Right atrium auricular region (tissue), 2 donors: ENCODE measurements around the gene KHDC1L. TPM values are rescaled to one million over a fixed set of nuclear protein-coding genes. Genes with fewer than 3 reads are reported as not detected.
"Not testable (repeated sequence)": the region's sequence is repeated elsewhere in the genome, so short reads cannot be mapped to it uniquely, and the experiment has no call there.

Source experiments
- DNase-seq: peaks from one replicate; pipeline ENCODE4 v3.0.0-alpha.2; 2019; ENCODE audit warnings: low spot score
- H3K27ac ChIP-seq, 2 donors: fragments of 200-600 bp; sonication (generic); 1 replicate in 1 of 2; 2 replicates in 1 of 2; pipeline ENCODE4 v1.5.1; 2016 to 2019
- H3K27me3 ChIP-seq, 2 donors: fragments of 200-600 bp; sonication (generic); one replicate each; pipeline versions ENCODE4 v1.5.1 to v1.6.0; 2017 to 2019
- H3K36me3 ChIP-seq: fragments of 200-600 bp; sonication (generic); one replicate; pipeline ENCODE4 v1.5.1; 2016
- H3K4me1 ChIP-seq, 2 donors: fragments of 200-600 bp; sonication (generic); one replicate each; pipeline versions ENCODE4 v1.5.1 to v1.6.0; 2017 to 2019
- H3K4me3 ChIP-seq, 2 donors: fragments of 200-600 bp; sonication (generic); 1 replicate in 1 of 2; 2 replicates in 1 of 2; pipeline ENCODE4 v1.5.1; 2017 to 2019; ENCODE audit warnings: mild to moderate bottlenecking in 1 of 2, moderate library complexity in 1 of 2
- H3K9me3 ChIP-seq, 2 donors: fragments of 200-600 bp; sonication (generic); one replicate each; pipeline ENCODE4 v1.5.1; 2019
- CTCF ChIP-seq, 2 donors: fragments of 200-600 bp; sonication (generic); IDR thresholded peaks; one replicate each; pipeline ENCODE4 v1.5.1; 2019; ENCODE audit warnings: antibody characterized with exemption in 2 of 2
- total RNA-seq, 2 donors: library from RNA; depleted of rRNA; stranded (reverse); fragments of >200 nt; gene quantifications; one replicate each; pipeline ENCODE4 v1.1.0, GENCODE V29; 2016

The KHDC1L gene
- total RNA-seq, 2 donors from 2014 or later: not detected

DNA sequence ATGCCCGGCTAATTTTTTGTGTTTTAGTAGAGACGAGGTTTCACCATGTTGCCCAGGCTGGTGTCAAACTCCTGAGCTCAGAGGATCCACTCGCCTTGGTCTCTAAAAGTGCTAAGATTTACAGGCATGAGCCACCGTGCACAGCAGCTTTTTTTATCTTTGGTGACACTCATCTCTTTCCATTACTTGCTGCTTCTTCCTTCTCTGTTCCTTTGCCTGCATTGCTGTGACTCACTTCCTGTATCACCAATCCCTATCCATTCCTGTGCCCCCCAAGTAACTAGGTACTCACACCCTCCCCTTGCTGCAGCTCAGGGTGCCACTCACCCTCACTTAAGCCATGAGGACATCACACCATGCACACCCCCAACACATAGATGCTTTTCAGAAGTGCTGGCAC lies 24.6 kb downstream of the KHDC1L start:
- no peaks in the 10 kb centered on the region for H3K36me3 ChIP-seq
- DNase-seq: no peak
- H3K27ac ChIP-seq: no peak overlapping the region
- H3K4me1 ChIP-seq: no peaks in the 10 kb centered on the region
- no peak for TF ChIP-seq CTCF (IDR thresholded peaks at IDR 0.05)
- no peaks in the 10 kb centered on the region for H3K9me3 ChIP-seq
- no peak overlapping the region for H3K4me3 ChIP-seq
- no peaks in the 10 kb centered on the region for H3K27me3 ChIP-seq

GRCh38 chr6:73200247-73200646 lies 25.0 kb downstream of the KHDC1L start:
- TF ChIP-seq CTCF (IDR thresholded peaks at IDR 0.05): no peak
- DNase-seq: no peak
- Histone ChIP-seq H3K9me3 (no peaks in the 10 kb centered on the region), H3K27ac (no peak overlapping the region), H3K4me1 (no peaks in the 10 kb centered on the region), H3K4me3 (no peak overlapping the region), H3K27me3 (no peaks in the 10 kb centered on the region), H3K36me3 (no peaks in the 10 kb centered on the region)

DNA sequence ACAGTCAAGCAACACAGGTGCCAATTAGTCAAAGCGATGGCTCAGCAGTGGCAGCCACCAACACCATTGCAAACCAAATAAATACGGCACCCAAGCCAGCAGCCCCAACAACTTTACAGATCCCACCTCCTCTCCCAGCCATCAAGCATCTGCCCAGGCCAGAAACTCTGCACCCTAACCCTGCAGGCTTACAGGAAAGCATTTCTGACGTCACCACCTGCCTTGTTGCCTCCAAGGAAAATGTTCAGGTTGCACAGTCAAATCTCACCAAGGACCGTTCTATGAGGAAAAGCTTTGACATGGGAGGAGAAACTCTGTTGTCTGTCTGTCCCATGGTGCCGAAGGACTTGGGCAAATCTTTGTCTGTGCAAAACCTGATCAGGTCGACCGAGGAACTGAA lies 30.6 kb downstream of the KHDC1L start:
- no peaks in the 10 kb centered on the region for H3K27me3 ChIP-seq
- H3K36me3 ChIP-seq: no peaks in the 10 kb centered on the region
- H3K4me3 ChIP-seq: no peak overlapping the region
- no peak for DNase-seq
- no peak overlapping the region for H3K27ac ChIP-seq
- no peaks in the 10 kb centered on the region for H3K4me1 ChIP-seq
- no peaks in the 10 kb centered on the region for H3K9me3 ChIP-seq
- no peak for TF ChIP-seq CTCF (IDR thresholded peaks at IDR 0.05)

DNA sequence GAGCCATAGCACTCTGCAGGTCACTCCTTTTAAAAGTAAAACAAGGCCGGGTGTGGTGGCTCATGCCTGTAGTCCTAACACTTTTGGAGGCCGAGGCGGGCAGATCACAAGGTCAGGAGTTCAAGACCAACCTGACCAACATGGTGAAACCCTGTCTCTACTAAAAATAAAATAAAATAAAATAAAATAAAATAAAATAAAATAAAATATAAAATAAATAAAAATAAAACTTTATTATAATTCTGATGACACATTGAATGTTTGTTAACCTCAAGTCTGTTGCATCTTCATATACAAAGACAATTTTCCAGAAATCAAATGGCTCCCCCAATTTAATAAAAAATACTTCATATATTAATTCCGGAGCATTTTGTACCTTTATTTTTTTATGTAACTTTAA lies 32.0 kb downstream of the KHDC1L start:
- not testable (repeated sequence) for H3K36me3 ChIP-seq, H3K27me3 ChIP-seq, H3K4me3 ChIP-seq, DNase-seq, H3K9me3 ChIP-seq, H3K27ac ChIP-seq, H3K4me1 ChIP-seq

GRCh38 chr6:73182021-73182607 lies 43.2 kb downstream of the KHDC1L start:
- H3K4me1 ChIP-seq: no peaks in the 10 kb centered on the region
- no peaks in the 10 kb centered on the region for H3K36me3 ChIP-seq
- no peaks in the 10 kb centered on the region for H3K9me3 ChIP-seq
- H3K27ac ChIP-seq: no peak overlapping the region
- no peaks in the 10 kb centered on the region for H3K27me3 ChIP-seq
- no peak for TF ChIP-seq CTCF (IDR thresholded peaks at IDR 0.05)
- DNase-seq: no peak
- no peak overlapping the region for H3K4me3 ChIP-seq

DNA sequence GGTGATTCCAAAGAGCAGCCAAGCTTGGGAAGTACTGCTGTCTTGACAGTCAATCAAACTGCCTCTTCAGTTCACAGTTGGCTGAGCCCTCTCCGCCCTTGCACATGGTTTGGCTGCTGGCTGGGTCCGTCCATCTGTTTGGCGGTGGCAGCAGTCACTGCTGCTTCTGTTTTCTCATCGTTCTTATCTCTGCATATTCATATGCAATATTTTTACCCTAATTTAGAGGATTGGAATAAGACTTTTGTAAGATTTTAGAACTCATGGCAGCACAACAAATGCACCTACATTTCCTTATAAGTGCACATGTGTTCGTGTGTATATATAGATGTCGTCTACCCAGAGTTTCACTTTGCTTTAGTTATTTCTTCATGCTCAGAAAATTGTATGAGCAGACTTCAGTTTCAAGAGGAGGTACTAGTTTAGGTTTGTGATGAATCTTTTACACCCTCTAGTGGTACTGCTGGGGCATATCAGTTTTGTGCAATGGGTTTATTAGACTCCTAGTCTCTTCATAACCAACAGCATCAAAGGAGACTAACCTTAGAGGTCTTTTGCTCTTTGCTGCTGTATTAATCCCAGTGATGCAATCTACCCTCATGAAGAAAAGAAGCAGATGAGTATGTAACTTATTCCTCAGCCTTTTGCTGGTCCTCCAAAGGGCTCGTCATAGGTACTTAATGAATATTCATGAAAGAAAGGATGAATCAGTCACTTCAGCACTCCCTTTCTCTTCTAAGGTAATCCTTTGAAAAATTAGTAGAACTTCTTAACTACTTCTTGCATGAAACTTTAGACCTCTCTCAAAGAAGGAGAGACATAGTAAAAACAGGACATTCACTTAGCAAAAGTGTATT lies 44.3 kb downstream of the KHDC1L start:
- peak; percentile 72 to 85 for TF ChIP-seq CTCF (IDR thresholded peaks at IDR 0.05)
- no peaks in the 10 kb centered on the region for H3K36me3 ChIP-seq
- H3K27ac ChIP-seq: no peak overlapping the region
- DNase-seq: no peak
- peak overlapping the region; percentile 10 to 29 for H3K4me3 ChIP-seq
- no peaks in the 10 kb centered on the region for H3K9me3 ChIP-seq
- H3K27me3 ChIP-seq: no peaks in the 10 kb centered on the region
- no peaks in the 10 kb centered on the region for H3K4me1 ChIP-seq
